IMR-90 (cell line): ENCODE measurements around the gene OPCML.

ENCODE experiments used
- BHLHE40 ChIP-seq: fragments of 150-350 bp; IDR thresholded peaks from 2 replicates; pipeline ENCODE4 v1.6.1; 2016; ENCODE audit warnings: mild to moderate bottlenecking, low read depth, low read length
- CEBPB ChIP-seq: IDR thresholded peaks from 2 replicates; pipeline ENCODE4 v1.6.1; 2012; ENCODE audit warnings: low read depth, low read length, improper control_type of control experiment
- CTCF ChIP-seq: conservative IDR thresholded peaks from 2 replicates; pipeline ENCODE4 v1.5.1; 2012; ENCODE audit warnings: mild to moderate bottlenecking, low read depth, low read length, improper control_type of control experiment
- MAZ ChIP-seq: IDR thresholded peaks from 2 replicates; pipeline ENCODE4 v1.6.1; 2012; ENCODE audit warnings: low read depth, mild to moderate bottlenecking, low read length, improper control_type of control experiment, moderate library complexity, borderline replicate concordance
- MXI1 ChIP-seq: IDR thresholded peaks from 2 replicates; pipeline ENCODE4 v1.6.1; 2012; ENCODE audit warnings: low read depth, mild to moderate bottlenecking, low read length, moderate library complexity, borderline replicate concordance
- NFE2L2 ChIP-seq: fragments of 150-350 bp; IDR thresholded peaks from 2 replicates; pipeline ENCODE4 v1.6.1; 2016; ENCODE audit warnings: low read depth, mild to moderate bottlenecking, low read length
- POLR2A ChIP-seq: IDR thresholded peaks from 2 replicates; pipeline ENCODE4 v1.6.1; 2012; ENCODE audit warnings: mild to moderate bottlenecking, low read depth, low read length
- RAD21 ChIP-seq: IDR thresholded peaks from 2 replicates; pipeline ENCODE4 v1.6.1; 2012; ENCODE audit warnings: low read length, improper control_type of control experiment

GRCh38 chr11:132669949-132670348, 862.4 kb downstream of the OPCML start:
- TF ChIP-seq CTCF (no peak), POLR2A (no peak), MAZ (no peak), CEBPB (no peak), RAD21 (no peak), MXI1 (no peak), BHLHE40 (no peak), NFE2L2 (no peak)
